H9 (cell line): ENCODE results near the gene CEP85L. TPM values are rescaled to one million over a fixed set of nuclear protein-coding genes. Genes with fewer than 3 reads are reported as not detected.

Experiments
- DNase-seq: peaks from one replicate; pipeline ENCODE4 v3.0.0-alpha.2; 2017
- H2AFZ ChIP-seq: one replicate; pipeline ENCODE4 v1.6.1; 2013; ENCODE audit warnings: mild to moderate bottlenecking, low read length, control low read depth, moderate library complexity
- H2AK5ac ChIP-seq: 2 replicates; pipeline ENCODE4 v1.6.1; 2013; ENCODE audit warnings: low read length, control low read depth, mixed read lengths; ENCODE audit not compliant: insufficient read length
- H2BK120ac ChIP-seq: one replicate; pipeline ENCODE4 v1.6.1; 2013; ENCODE audit warnings: low read depth, mild to moderate bottlenecking, low read length, control low read depth, inconsistent platforms; ENCODE audit not compliant: poor library complexity, severe bottlenecking
- H2BK12ac ChIP-seq: 2 replicates; pipeline ENCODE4 v1.6.1; 2013; ENCODE audit warnings: low read length, control low read depth, mixed read lengths, low read depth; ENCODE audit not compliant: insufficient read length
- H2BK15ac ChIP-seq: 2 replicates; pipeline ENCODE4 v1.6.1; 2013; ENCODE audit warnings: low read depth, low read length, control low read depth
- H2BK20ac ChIP-seq: one replicate; pipeline ENCODE4 v1.6.1; 2013; ENCODE audit warnings: low read depth, mild to moderate bottlenecking, low read length, control low read depth, inconsistent platforms; ENCODE audit not compliant: poor library complexity, severe bottlenecking
- H2BK5ac ChIP-seq: 2 replicates; pipeline ENCODE4 v1.6.1; 2013; ENCODE audit warnings: low read length, control low read depth, mixed read lengths; ENCODE audit not compliant: insufficient read length
- H3K14ac ChIP-seq: 2 replicates; pipeline ENCODE4 v1.6.1; 2013; ENCODE audit warnings: low read length, control low read depth; ENCODE audit not compliant: insufficient read depth
- H3K18ac ChIP-seq: 2 replicates; pipeline ENCODE4 v1.6.1; 2013; ENCODE audit warnings: low read depth, mild to moderate bottlenecking, mixed read lengths, low read length, control low read depth; ENCODE audit not compliant: insufficient read length
- H3K23ac ChIP-seq: 2 replicates; pipeline ENCODE4 v1.6.1; 2013; ENCODE audit warnings: low read length, control low read depth, mixed read lengths, low read depth; ENCODE audit not compliant: insufficient read length
- H3K23me2 ChIP-seq: 2 replicates; pipeline ENCODE4 v1.6.1; 2013; ENCODE audit warnings: low read depth, mild to moderate bottlenecking, mixed read lengths, low read length, control low read depth; ENCODE audit not compliant: insufficient read length, poor library complexity, severe bottlenecking
- H3K27ac ChIP-seq: 2 replicates; pipeline ENCODE4 v1.5.1; 2013; ENCODE audit warnings: low read length, control low read depth, mixed read lengths, low read depth; ENCODE audit not compliant: insufficient read length
- H3K27me3 ChIP-seq: 2 replicates; pipeline ENCODE4 v1.6.1; 2013; ENCODE audit warnings: low read length, control low read depth, inconsistent platforms; ENCODE audit not compliant: insufficient read depth
- H3K4ac ChIP-seq: 2 replicates; pipeline ENCODE4 v1.6.1; 2013; ENCODE audit warnings: low read depth, mild to moderate bottlenecking, control low read depth, inconsistent platforms, low read length, moderate library complexity
- H3K4me1 ChIP-seq: 2 replicates; pipeline ENCODE4 v1.6.1; 2013; ENCODE audit warnings: low read length, control low read depth, inconsistent platforms; ENCODE audit not compliant: insufficient read depth
- H3K4me2 ChIP-seq: 2 replicates; pipeline ENCODE4 v1.6.1; 2013; ENCODE audit warnings: low read length, control low read depth, mixed read lengths; ENCODE audit not compliant: insufficient read length, insufficient read depth
- H3K56ac ChIP-seq: 2 replicates; pipeline ENCODE4 v1.6.1; 2013; ENCODE audit warnings: low read depth, mild to moderate bottlenecking, mixed read lengths, low read length, control low read depth; ENCODE audit not compliant: insufficient read length
- H3K79me1 ChIP-seq: 2 replicates; pipeline ENCODE4 v1.6.1; 2013; ENCODE audit warnings: low read depth, mild to moderate bottlenecking, moderate library complexity, low read length, control low read depth, inconsistent platforms; ENCODE audit not compliant: insufficient read depth, poor library complexity, severe bottlenecking
- H3K79me2 ChIP-seq: 2 replicates; pipeline ENCODE4 v1.6.1; 2013; ENCODE audit warnings: low read length, control low read depth, inconsistent platforms; ENCODE audit not compliant: insufficient read depth
- H3K9ac ChIP-seq: 2 replicates; pipeline ENCODE4 v1.6.1; 2013; ENCODE audit warnings: low read length, control low read depth, mixed read lengths; ENCODE audit not compliant: insufficient read length; ENCODE audit errors: extremely low read depth
- H3K9me3 ChIP-seq: one replicate; pipeline ENCODE4 v1.6.1; 2013; ENCODE audit warnings: low read depth, low read length, inconsistent platforms; ENCODE audit not compliant: control insufficient read depth
- H3T11ph ChIP-seq: one replicate; pipeline ENCODE4 v1.6.1; 2013; ENCODE audit warnings: mild to moderate bottlenecking, low read length, control low read depth, inconsistent platforms
- H4K20me1 ChIP-seq: one replicate; pipeline ENCODE4 v1.6.1; 2013; ENCODE audit not compliant: control insufficient read depth, insufficient read length, insufficient read depth
- H4K5ac ChIP-seq: 2 replicates; pipeline ENCODE4 v1.6.1; 2013; ENCODE audit warnings: low read depth, mild to moderate bottlenecking, mixed read lengths, low read length, control low read depth; ENCODE audit not compliant: insufficient read length
- H4K8ac ChIP-seq: replicated peaks from 2 replicates; pipeline ENCODE4 v1.6.1; 2013; ENCODE audit warnings: low read length, control low read depth, mixed read lengths, low read depth; ENCODE audit not compliant: insufficient read length
- H4K91ac ChIP-seq: 2 replicates; pipeline ENCODE4 v1.6.1; 2013; ENCODE audit warnings: low read depth, mild to moderate bottlenecking, moderate library complexity, mixed read lengths, low read length, control low read depth; ENCODE audit not compliant: insufficient read length
- H3K27ac Mint-ChIP-seq, 3 experiments: 2 replicates in 2 of 3; 3 replicates in 1 of 3; pipeline ENCODE4 v1.8.0; 2020 to 2021; ENCODE audit warnings: mixed read lengths in 3 of 3, mild to moderate bottlenecking in 1 of 3, moderate library complexity in 1 of 3
- H3K27me3 Mint-ChIP-seq: 2 replicates; pipeline ENCODE4 v1.8.0; 2021; ENCODE audit warnings: low read depth, mild to moderate bottlenecking, moderate library complexity, mixed read lengths
- H3K36me3 Mint-ChIP-seq, 3 experiments: 2 replicates in 2 of 3; 3 replicates in 1 of 3; pipeline ENCODE4 v1.8.0; 2020 to 2021; ENCODE audit warnings: low read depth in 3 of 3, mixed read lengths in 3 of 3; ENCODE audit not compliant: insufficient read depth in 1 of 3
- H3K4me1 Mint-ChIP-seq, 2 experiments: 2 replicates each; pipeline ENCODE4 v1.8.0; 2020; ENCODE audit warnings: mixed read lengths in 2 of 2
- H3K4me3 Mint-ChIP-seq, 2 experiments: 2 replicates in 1 of 2; 3 replicates in 1 of 2; pipeline ENCODE4 v1.8.0; 2020 to 2021; ENCODE audit warnings: mild to moderate bottlenecking in 2 of 2, mixed read lengths in 2 of 2, moderate library complexity in 1 of 2
- H3K9me3 Mint-ChIP-seq, 2 experiments: 2 replicates in 1 of 2; 3 replicates in 1 of 2; pipeline ENCODE4 v1.8.0; 2020; ENCODE audit warnings: mild to moderate bottlenecking in 2 of 2, mixed read lengths in 2 of 2, moderate library complexity in 1 of 2
- CTCF ChIP-seq: fragments of 200-600 bp; sonication (generic); conservative IDR thresholded peaks from 3 replicates; pipeline ENCODE4 v1.8.0; 2021; ENCODE audit warnings: antibody characterized with exemption, mild to moderate bottlenecking
- WGBS: extraction: QIAGEN DNeasy Blood & Tissue Kit; methylation state at CpG from one replicate; pipeline ENCODE4 v1.1.7; 2013; ENCODE audit warnings: missing lambda C conversion rate, low lambda C conversion rate, mixed read lengths; ENCODE audit not compliant: insufficient read length; ENCODE audit errors: extremely low coverage; 5-methylcytosine and 5-hydroxymethylcytosine counted together
- total RNA-seq: library from RNA; stranded (reverse); gene quantifications from 2 replicates; pipeline ENCODE4 v1.2.1, GENCODE V29; 2021

CEP85L gene
- total RNA-seq, 1 experiment from 2014 or later, result 3.8 TPM

GRCh38 chr6:118574051-118574865 lies 77.1 kb downstream of the CEP85L start:
- Mint-ChIP-seq H3K36me3 (peaks cover 32 to 54% (median 49%) of the 10 kb centered on the region in 3 experiments), H3K27me3 (no peaks in the 10 kb centered on the region; the same call in 1 of the 2 replicates)
- peaks cover 7% of the 10 kb centered on the region for H3K9me3 ChIP-seq

More at GRCh38 chr6:118574051-118574865, 77.1 kb downstream of the CEP85L start:
- Histone ChIP-seq H3K23ac (no peak overlapping the region), H4K91ac (no peak overlapping the region), H3K4me1 (no peaks in the 10 kb centered on the region), H3K56ac (no peak overlapping the region), H3T11ph (no peak overlapping the region), H3K4me2 (peak overlapping the region; percentile 5), H4K8ac (no peak overlapping the region), H2AFZ (no peak overlapping the region), H3K79me2 (no peaks in the 10 kb centered on the region), H2BK5ac (no peak overlapping the region), H3K27ac (peak overlapping the region; percentile 5), H2AK5ac (no peak overlapping the region), H4K5ac (no peak overlapping the region), H3K79me1 (peaks cover 5% of the 10 kb centered on the region), H3K14ac (no peak overlapping the region), H2BK20ac (no peak overlapping the region), H3K23me2 (no peaks in the 10 kb centered on the region), H2BK15ac (no peak overlapping the region), H3K18ac (no peak overlapping the region), H4K20me1 (no peaks in the 10 kb centered on the region), H3K27me3 (no peaks in the 10 kb centered on the region), H3K4ac (no peak overlapping the region), H2BK12ac (no peak overlapping the region), H2BK120ac (no peak overlapping the region), H3K9ac (peak overlapping the region; percentile 7)
- H3K9me3 Mint-ChIP-seq, result peaks cover 43 to 52% of the 10 kb centered on the region in 2 experiments
- no CpG with 5 or more reads among the region's 13 CpGs for WGBS
- TF ChIP-seq CTCF, result no peak
- DNase-seq, result peak; percentile 80
- no peak overlapping the region for H3K4me3 Mint-ChIP-seq
- peaks cover 0 to 4% of the 10 kb centered on the region in 2 experiments; a peak in 1 of 4 replicates for H3K4me1 Mint-ChIP-seq
- peak overlapping the region in 1 of 3 experiments; percentile 68; a peak in 2 of 7 replicates for H3K27ac Mint-ChIP-seq
